Endothelial cell of umbilical vein (primary cell): Measurements from ENCODE around the gene YTHDF1. TPM values are rescaled to one million over a fixed set of nuclear protein-coding genes. Genes with fewer than 3 reads are reported as not detected.

ENCODE experiments used
- BruUV-seq: library from RNA; stranded (reverse); fragments of 400-500 nt; replicated peaks from 2 replicates; lab custom pipeline; 2021; lab: Mats Ljungman, UMichigan
- CTCF ChIA-PET: fragments of 300-600, 350-600 bp; sonication (Branson Sonifier 250); formaldehyde crosslinking; loops from one replicate; lab custom pipeline; 2021; ENCODE audit warnings: antibody characterized with exemption, inconsistent platforms; lab: Charles Lee
- POLR2A ChIA-PET: fragments of 300-600, 350-600 bp; sonication (Branson Sonifier 250); formaldehyde crosslinking; loops from one replicate; lab custom pipeline; 2021; ENCODE audit warnings: antibody characterized with exemption, inconsistent platforms; lab: Charles Lee
- DNase-seq: peaks from one replicate; pipeline ENCODE4 v3.0.0-alpha.2; 2011; ENCODE audit warnings: low read depth, low spot score
- FAIRE-seq: peaks from 2 replicates; lab custom pipeline; 2011; peaks lifted over from hg19 to GRCh38; lab: Jason Lieb, UNC
- H2AFZ ChIP-seq: 2 replicates; pipeline ENCODE4 v1.6.0; 2012; ENCODE audit warnings: low read depth, low read length, control low read depth, inconsistent platforms
- H3K27ac ChIP-seq: 2 replicates; pipeline ENCODE4 v1.5.1; 2011; ENCODE audit warnings: low read depth, mild to moderate bottlenecking, control low read depth, low read length, moderate library complexity; ENCODE audit not compliant: insufficient read depth
- H3K27me3 ChIP-seq, 2 experiments: 2 replicates each; pipeline versions ENCODE4 v1.6.0 to v1.6.1; 2011; ENCODE audit warnings: low read length in 2 of 2, mixed read lengths in 1 of 2; ENCODE audit not compliant: control insufficient read depth in 2 of 2, insufficient read depth in 2 of 2
- H3K36me3 ChIP-seq, 2 experiments: 2 replicates in 1 of 2; 3 replicates in 1 of 2; pipeline ENCODE4 v1.5.1; 2011; ENCODE audit warnings: low read length in 2 of 2, mild to moderate bottlenecking in 1 of 2, moderate library complexity in 1 of 2; ENCODE audit not compliant: control insufficient read depth in 2 of 2, insufficient read depth in 2 of 2; ENCODE audit errors: extremely low read depth in 1 of 2
- H3K4me1 ChIP-seq: 3 replicates; pipeline ENCODE4 v1.5.1; 2011; ENCODE audit warnings: mild to moderate bottlenecking, low read length; ENCODE audit not compliant: control insufficient read depth, insufficient read depth; ENCODE audit errors: extremely low read depth
- H3K4me2 ChIP-seq: 2 replicates; pipeline ENCODE4 v1.6.1; 2011; ENCODE audit warnings: low read length, control low read depth, mixed read lengths; ENCODE audit not compliant: insufficient read depth
- H3K4me3 ChIP-seq, 3 experiments: fragments of 200-600 bp in 1 of 3; sonication (generic), shearing (Covaris generic) in 1 of 3; replicated peaks in 1 of 3; 2 replicates each; pipeline ENCODE4 v1.5.1; 2011 to 2016; ENCODE audit warnings: control low read depth in 3 of 3, low read length in 3 of 3, mild to moderate bottlenecking in 2 of 3, inconsistent platforms in 1 of 3, low read depth in 1 of 3, moderate library complexity in 1 of 3; ENCODE audit not compliant: insufficient read depth in 1 of 3
- H3K79me2 ChIP-seq: 2 replicates; pipeline ENCODE4 v1.6.0; 2012; ENCODE audit warnings: low read length, inconsistent platforms; ENCODE audit not compliant: control insufficient read depth, insufficient read depth
- H3K9ac ChIP-seq: replicated peaks from 2 replicates; pipeline ENCODE3; 2011; ENCODE audit warnings: low read length, control low read depth; ENCODE audit not compliant: insufficient read depth; ENCODE audit errors: extremely low read depth
- H3K9me1 ChIP-seq: replicated peaks from 3 replicates; pipeline ENCODE4 v1.6.0; 2011; ENCODE audit warnings: mild to moderate bottlenecking, low read length; ENCODE audit not compliant: control insufficient read depth, insufficient read depth; ENCODE audit errors: extremely low read depth
- H3K9me3 ChIP-seq: replicated peaks from 2 replicates; pipeline ENCODE4 v1.5.1; 2012; ENCODE audit warnings: low read length, inconsistent platforms; ENCODE audit not compliant: control insufficient read depth, insufficient read depth
- H4K20me1 ChIP-seq: replicated peaks from 2 replicates; pipeline ENCODE3; 2011; ENCODE audit warnings: mild to moderate bottlenecking, low read length; ENCODE audit not compliant: control insufficient read depth, insufficient read depth; ENCODE audit errors: extremely low read depth
- EZH2 ChIP-seq: IDR thresholded peaks from 2 replicates; pipeline ENCODE4 v1.6.1; 2012; ENCODE audit warnings: borderline replicate concordance, low read depth, mild to moderate bottlenecking, moderate library complexity, low read length, inconsistent platforms; ENCODE audit not compliant: severe bottlenecking
- FOS ChIP-seq: IDR thresholded peaks from 2 replicates; pipeline ENCODE4 v1.6.1; 2011; ENCODE audit warnings: mild to moderate bottlenecking, low read length, moderate library complexity, borderline replicate concordance; ENCODE audit not compliant: insufficient read depth
- GATA2 ChIP-seq: IDR thresholded peaks from 2 replicates; pipeline ENCODE4 v1.7.0; 2011; ENCODE audit warnings: low read depth, mild to moderate bottlenecking, moderate library complexity, mixed read lengths, low read length; ENCODE audit not compliant: insufficient read length, insufficient read depth
- JUN ChIP-seq: IDR thresholded peaks from 2 replicates; pipeline ENCODE4 v1.6.1; 2011; ENCODE audit warnings: borderline replicate concordance, low read depth; ENCODE audit not compliant: insufficient read length, insufficient read depth
- MYC ChIP-seq: IDR thresholded peaks from one replicate; pipeline ENCODE4 v1.6.1; 2011; ENCODE audit warnings: mild to moderate bottlenecking, low read depth, low read length
- POLR2A ChIP-seq: IDR thresholded peaks from 2 replicates; pipeline ENCODE4 v1.6.1; 2012; ENCODE audit warnings: low read depth, mild to moderate bottlenecking, control low read depth, low read length
- POLR2AphosphoS5 ChIP-seq: IDR thresholded peaks from 2 replicates; pipeline ENCODE4 v1.6.1; 2012; ENCODE audit warnings: low read depth, mild to moderate bottlenecking, control low read depth, low read length, moderate library complexity; ENCODE audit not compliant: insufficient read depth
- dilution Hi-C: fragments of 300-500 bp; cut with MboI; formaldehyde crosslinking; loops from one replicate; pipeline ENCODE4 v1.15.0; 2019; ENCODE audit warnings: low sequenced_read_pairs; ENCODE audit not compliant: extremely low pct_ligation_motif_present
- intact Hi-C: fragments of 100-400 bp; cut with micrococcal nuclease; formaldehyde crosslinking; loops from one replicate; pipeline ENCODE4 v1.10.0; 2022
- polyA plus RNA-seq, 4 experiments: library from polyadenylated mRNA; depleted of rRNA in 3 of 4; stranded (reverse) in 3 of 4; unstranded in 1 of 4; fragments of >200 nt; gene quantifications; 2 replicates each; pipeline versions ENCODE4 v1.2.1 to v1.2.3, GENCODE V29; 2011 to 2012; ENCODE audit warnings: missing spikeins in 1 of 4
- total RNA-seq: library from RNA; stranded (reverse); gene quantifications from 2 replicates; pipeline ENCODE4 v1.2.3, GENCODE V29; 2021
- TF ChIP-seq, protein P1 (sequence below), 2 donors: IDR thresholded peaks; 1 replicate in 1 of 2; 2 replicates in 1 of 2; pipeline ENCODE4 v1.5.1; 2011; ENCODE audit warnings: low read length in 2 of 2, mild to moderate bottlenecking in 2 of 2, moderate library complexity in 2 of 2, control low read depth in 1 of 2, inconsistent platforms in 1 of 2, low read depth in 1 of 2; ENCODE audit not compliant: insufficient read depth in 1 of 2; ENCODE audit errors: extremely low read depth in 1 of 2
- TF ChIP-seq, protein P2 (sequence below): IDR thresholded peaks from 2 replicates; pipeline ENCODE4 v1.6.1; 2011; ENCODE audit not compliant: insufficient read depth, insufficient read length

YTHDF1 gene
- total and polyA plus RNA-seq, 2 donors (not counting 3 experiments of a cell fraction or from before 2014, with no cell fraction given), result 25.2 to 44.4 TPM

GRCh38 chr20:63208346-63208909 lies 7.5 kb downstream of the YTHDF1 start:
- no TSS peak for BruUV-seq
- Histone ChIP-seq H3K27ac (no peak overlapping the region), H3K9me1 (no peaks in the 10 kb centered on the region), H4K20me1 (no peaks in the 10 kb centered on the region), H3K27me3 (no peaks in the 10 kb centered on the region), H2AFZ (no peak overlapping the region), H3K4me2 (no peak overlapping the region), H3K4me3 (no peak overlapping the region), H3K36me3 (peaks cover 18 to 60% of the 10 kb centered on the region in 2 experiments), H3K9ac (no peak overlapping the region), H3K4me1 (peaks cover 3% of the 10 kb centered on the region), H3K9me3 (no peaks in the 10 kb centered on the region), H3K79me2 (peaks cover 87% of the 10 kb centered on the region)
- intact Hi-C loops, result no loop called here
- TF ChIP-seq MYC (no peak), JUN (no peak), POLR2A (no peak), FOS (no peak), EZH2 (no peak), POLR2AphosphoS5 (no peak), GATA2 (no peak)
- TF ChIP-seq, protein P1, sequence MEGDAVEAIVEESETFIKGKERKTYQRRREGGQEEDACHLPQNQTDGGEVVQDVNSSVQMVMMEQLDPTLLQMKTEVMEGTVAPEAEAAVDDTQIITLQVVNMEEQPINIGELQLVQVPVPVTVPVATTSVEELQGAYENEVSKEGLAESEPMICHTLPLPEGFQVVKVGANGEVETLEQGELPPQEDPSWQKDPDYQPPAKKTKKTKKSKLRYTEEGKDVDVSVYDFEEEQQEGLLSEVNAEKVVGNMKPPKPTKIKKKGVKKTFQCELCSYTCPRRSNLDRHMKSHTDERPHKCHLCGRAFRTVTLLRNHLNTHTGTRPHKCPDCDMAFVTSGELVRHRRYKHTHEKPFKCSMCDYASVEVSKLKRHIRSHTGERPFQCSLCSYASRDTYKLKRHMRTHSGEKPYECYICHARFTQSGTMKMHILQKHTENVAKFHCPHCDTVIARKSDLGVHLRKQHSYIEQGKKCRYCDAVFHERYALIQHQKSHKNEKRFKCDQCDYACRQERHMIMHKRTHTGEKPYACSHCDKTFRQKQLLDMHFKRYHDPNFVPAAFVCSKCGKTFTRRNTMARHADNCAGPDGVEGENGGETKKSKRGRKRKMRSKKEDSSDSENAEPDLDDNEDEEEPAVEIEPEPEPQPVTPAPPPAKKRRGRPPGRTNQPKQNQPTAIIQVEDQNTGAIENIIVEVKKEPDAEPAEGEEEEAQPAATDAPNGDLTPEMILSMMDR (IDR thresholded peaks at IDR 0.05; ENCODE audit: extremely low read depth in 1 of 2, insufficient read depth in 1 of 2, low read depth in 1 of 2, low read length in 2 of 2), result no peak
- TF ChIP-seq, protein P2, sequence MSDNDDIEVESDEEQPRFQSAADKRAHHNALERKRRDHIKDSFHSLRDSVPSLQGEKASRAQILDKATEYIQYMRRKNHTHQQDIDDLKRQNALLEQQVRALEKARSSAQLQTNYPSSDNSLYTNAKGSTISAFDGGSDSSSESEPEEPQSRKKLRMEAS, result no peak
- DNase-seq, result no peak
- ChIA-PET CTCF (no interaction called here), POLR2A (no interaction called here)
- dilution Hi-C loops, result no loop called here
- FAIRE-seq, result no peak
